Measurements from ENCODE around the gene LRP1B.

- TF ChIP-seq CTCF (IDR thresholded peaks at IDR 0.05; ENCODE audit: low read length) (no peak), EZH2phosphoT487 (IDR thresholded peaks at IDR 0.05; ENCODE audit: low read length) (no peak), EZH2 (optimal IDR thresholded peaks at IDR 0.05; ENCODE audit: low read depth, low read length) (no peak)
Observed at GRCh38 chr2:140392824-140393223, 1738.0 kb downstream of the LRP1B start.
